AG09309 (cell line): ENCODE measurements around the gene GTF3C4.

Experiments used
- DNase-seq: peaks from one replicate; pipeline ENCODE4 v3.0.0-alpha.2; 2010; ENCODE audit warnings: low read depth
- H3K4me3 ChIP-seq: 2 replicates; pipeline ENCODE4 v1.5.1; 2011; ENCODE audit warnings: mild to moderate bottlenecking, low read depth, low read length, moderate library complexity; ENCODE audit not compliant: control insufficient read depth
- TF ChIP-seq, protein P1 (sequence below): IDR thresholded peaks from 2 replicates; pipeline ENCODE4 v1.5.1; 2011; ENCODE audit warnings: mild to moderate bottlenecking, low read depth, low read length, inconsistent platforms; ENCODE audit not compliant: insufficient read depth, control insufficient read depth; ENCODE audit errors: missing control alignments

Gene GTF3C4

DNA sequence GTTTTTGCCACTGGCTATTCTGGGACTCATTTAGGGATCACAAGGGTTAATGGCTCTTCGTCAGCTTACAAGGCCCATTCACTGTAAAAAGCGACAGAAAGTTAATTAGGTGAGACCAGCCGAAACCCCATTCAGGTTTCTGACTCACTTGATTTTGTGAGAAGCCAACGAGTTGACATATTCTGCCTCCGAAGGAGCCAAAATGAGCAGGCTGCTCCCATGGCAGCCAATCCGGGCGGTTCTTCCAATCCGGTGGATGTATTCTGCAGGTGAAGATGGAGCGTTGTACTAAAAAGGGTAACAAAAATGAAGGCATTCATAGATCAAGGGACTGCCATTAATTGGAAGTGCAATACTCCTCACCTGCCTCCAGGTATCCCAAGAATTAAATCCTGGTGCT is 40.1 kb upstream of the GTF3C4 start:
- no peak overlapping the region for H3K4me3 ChIP-seq
- DNase-seq = no peak
- TF ChIP-seq, protein P1, sequence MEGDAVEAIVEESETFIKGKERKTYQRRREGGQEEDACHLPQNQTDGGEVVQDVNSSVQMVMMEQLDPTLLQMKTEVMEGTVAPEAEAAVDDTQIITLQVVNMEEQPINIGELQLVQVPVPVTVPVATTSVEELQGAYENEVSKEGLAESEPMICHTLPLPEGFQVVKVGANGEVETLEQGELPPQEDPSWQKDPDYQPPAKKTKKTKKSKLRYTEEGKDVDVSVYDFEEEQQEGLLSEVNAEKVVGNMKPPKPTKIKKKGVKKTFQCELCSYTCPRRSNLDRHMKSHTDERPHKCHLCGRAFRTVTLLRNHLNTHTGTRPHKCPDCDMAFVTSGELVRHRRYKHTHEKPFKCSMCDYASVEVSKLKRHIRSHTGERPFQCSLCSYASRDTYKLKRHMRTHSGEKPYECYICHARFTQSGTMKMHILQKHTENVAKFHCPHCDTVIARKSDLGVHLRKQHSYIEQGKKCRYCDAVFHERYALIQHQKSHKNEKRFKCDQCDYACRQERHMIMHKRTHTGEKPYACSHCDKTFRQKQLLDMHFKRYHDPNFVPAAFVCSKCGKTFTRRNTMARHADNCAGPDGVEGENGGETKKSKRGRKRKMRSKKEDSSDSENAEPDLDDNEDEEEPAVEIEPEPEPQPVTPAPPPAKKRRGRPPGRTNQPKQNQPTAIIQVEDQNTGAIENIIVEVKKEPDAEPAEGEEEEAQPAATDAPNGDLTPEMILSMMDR = no peak

DNA sequence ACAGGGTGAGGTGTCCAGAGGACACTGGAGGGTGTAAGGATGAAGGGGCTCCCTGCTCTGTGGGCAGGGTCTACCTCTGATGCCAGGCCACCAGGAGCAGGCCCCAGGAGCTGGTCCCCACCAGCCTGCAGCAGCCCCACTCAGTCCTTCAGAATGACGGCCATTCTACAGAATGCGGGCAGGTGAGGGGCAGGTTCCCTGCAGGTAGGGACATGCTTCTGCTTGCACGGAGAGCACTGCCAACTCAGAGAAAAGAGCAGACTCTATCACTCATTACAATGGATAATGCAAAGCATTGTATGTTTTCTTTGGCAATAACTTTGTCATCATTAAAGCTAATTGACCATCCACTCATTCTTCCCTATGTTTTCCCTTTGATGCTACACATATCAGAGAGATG is 39.5 kb upstream of the GTF3C4 start:
- no peak overlapping the region for H3K4me3 ChIP-seq
- TF ChIP-seq, protein P1 = no peak
- DNase-seq = no peak

DNA sequence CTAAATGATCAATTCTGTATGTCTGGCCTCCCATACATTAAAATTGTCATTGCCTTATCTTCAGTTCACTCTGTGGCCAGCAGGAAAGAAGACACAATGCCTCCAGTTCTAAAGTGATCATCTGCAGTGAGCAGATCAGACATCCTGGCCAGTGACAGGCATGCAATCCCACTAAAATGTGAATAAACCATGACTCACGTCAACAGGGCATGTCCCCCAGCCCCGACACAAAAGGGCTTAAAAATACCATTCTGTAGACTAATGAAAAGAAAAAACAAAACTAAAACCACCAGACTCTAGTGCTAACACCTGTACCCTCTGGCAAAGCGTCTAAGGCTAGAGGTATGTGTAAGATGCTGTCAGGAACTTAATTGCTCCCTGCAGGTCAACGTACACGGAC is 39.0 kb upstream of the GTF3C4 start:
- no peak overlapping the region for H3K4me3 ChIP-seq
- DNase-seq = peak; percentile 11
- TF ChIP-seq, protein P1 = peak; percentile 8

DNA sequence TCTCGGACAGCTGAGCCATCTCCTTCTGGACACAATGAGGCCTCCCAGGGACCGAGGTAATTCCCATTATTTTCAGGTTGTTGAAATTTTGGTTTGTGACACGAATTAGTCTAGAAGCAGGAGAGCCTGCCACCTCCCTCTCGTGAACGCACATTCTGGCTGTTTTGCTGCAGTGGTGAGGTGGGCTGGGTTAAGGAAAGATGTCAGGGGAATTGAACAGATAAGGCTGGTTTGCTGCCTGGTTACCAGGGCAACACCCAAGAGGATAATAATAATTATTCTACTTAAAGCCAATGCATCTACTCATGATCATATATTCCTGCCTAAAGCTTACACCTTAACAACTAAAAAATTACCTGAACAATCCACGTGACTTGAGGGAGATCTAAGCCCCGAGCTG is 38.6 kb upstream of the GTF3C4 start:
- H3K4me3 ChIP-seq = no peak overlapping the region
- DNase-seq = no peak
- TF ChIP-seq, protein P1 = no peak

DNA sequence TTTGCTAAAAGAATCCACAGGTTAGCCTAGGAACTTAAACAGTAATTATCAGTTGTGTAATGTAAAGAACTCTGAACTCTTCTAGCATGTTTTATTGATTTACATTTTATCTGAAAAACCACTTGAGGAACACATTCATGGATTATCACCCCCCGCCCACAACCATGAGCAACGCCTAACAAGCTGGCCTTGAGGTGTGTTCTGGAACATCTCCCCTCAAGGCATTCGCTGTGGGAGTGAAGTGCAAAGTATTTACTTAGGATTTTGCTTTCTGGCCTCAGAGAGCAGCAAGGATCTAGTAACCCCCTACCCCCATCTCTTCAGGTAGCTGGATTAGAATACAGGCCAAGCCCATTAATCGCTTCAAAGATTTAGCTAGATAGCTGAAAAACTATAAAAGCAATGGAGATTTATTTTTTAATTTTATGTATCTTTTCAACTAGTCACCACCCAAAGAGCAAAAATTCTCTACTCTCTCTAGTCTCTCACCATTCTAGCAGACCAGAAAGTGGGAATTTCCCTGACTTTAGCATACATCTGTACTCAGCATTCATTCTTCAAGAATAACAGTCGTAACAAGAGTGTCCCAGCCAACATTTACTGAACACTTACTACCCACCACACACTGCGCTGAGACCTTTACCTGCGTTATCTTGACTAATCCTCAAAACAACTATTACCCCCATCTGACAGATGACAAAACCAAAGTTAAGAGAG is 37.7 kb upstream of the GTF3C4 start:
- TF ChIP-seq, protein P1 = no peak
- H3K4me3 ChIP-seq = no peak overlapping the region
- DNase-seq = no peak

DNA sequence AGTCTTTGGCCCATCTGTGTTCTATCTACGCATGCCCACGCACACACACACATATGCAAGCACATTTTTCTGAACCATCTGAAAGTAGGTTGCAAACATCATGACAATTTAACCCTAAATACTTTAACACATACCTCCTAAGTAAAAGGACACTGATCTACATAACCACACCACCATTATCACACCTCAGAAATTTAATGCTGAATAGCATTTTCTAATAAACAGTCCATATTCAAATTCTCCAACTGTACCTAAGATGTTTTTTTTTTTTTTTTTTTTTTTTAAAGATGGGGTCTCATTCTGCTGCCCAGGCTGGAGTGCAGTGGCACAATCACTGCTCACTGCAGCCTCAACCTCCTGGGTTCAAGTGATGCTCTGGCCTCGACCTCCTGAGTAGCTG is 35.9 kb upstream of the GTF3C4 start:
- TF ChIP-seq, protein P1 = no peak
- H3K4me3 ChIP-seq = no peak overlapping the region
- DNase-seq = no peak
